Endodermal cell (in vitro differentiated cells): ENCODE measurements around the gene SOX1. TPM values are rescaled to one million over a fixed set of nuclear protein-coding genes. Genes with fewer than 3 reads are reported as not detected.

Experiments
- DNase-seq: peaks from one replicate; pipeline ENCODE4 v3.0.0-alpha.2; 2017
- H3K27ac ChIP-seq: 2 replicates; pipeline ENCODE4 v1.5.1; 2013; ENCODE audit warnings: mild to moderate bottlenecking, low read depth, low read length, moderate library complexity
- H3K27me3 ChIP-seq: 2 replicates; pipeline ENCODE4 v1.6.1; 2013; ENCODE audit warnings: mild to moderate bottlenecking, low read length, moderate library complexity; ENCODE audit not compliant: insufficient read depth, control insufficient read depth, poor library complexity, severe bottlenecking
- H3K36me3 ChIP-seq: 2 replicates; pipeline ENCODE4 v1.7.0; 2013; ENCODE audit warnings: mild to moderate bottlenecking, low read length, moderate library complexity; ENCODE audit not compliant: control insufficient read depth, insufficient read depth
- H3K4me1 ChIP-seq: one replicate; pipeline ENCODE4 v1.7.0; 2013; ENCODE audit warnings: low read length; ENCODE audit not compliant: control insufficient read depth, insufficient read depth
- H3K4me3 ChIP-seq: 2 replicates; pipeline ENCODE4 v1.5.1; 2013; ENCODE audit warnings: mild to moderate bottlenecking, low read length, moderate library complexity
- H3K9ac ChIP-seq: 2 replicates; pipeline ENCODE4 v1.6.1; 2013; ENCODE audit warnings: mild to moderate bottlenecking, low read length, moderate library complexity; ENCODE audit not compliant: poor library complexity, severe bottlenecking; ENCODE audit errors: extremely low read depth
- H3K9me3 ChIP-seq: 2 replicates; pipeline ENCODE4 v1.6.1; 2013; ENCODE audit warnings: mild to moderate bottlenecking, low read length, moderate library complexity; ENCODE audit not compliant: control insufficient read depth
- H3K27ac Mint-ChIP-seq: 2 replicates; pipeline ENCODE4 v1.8.0; 2020; ENCODE audit warnings: mixed read lengths
- H3K27me3 Mint-ChIP-seq: 2 replicates; pipeline ENCODE4 v1.8.0; 2021; ENCODE audit warnings: mild to moderate bottlenecking, mixed read lengths; ENCODE audit not compliant: insufficient read depth
- H3K36me3 Mint-ChIP-seq: 2 replicates; pipeline ENCODE4 v1.8.0; 2020; ENCODE audit warnings: low read depth, mixed read lengths
- H3K4me1 Mint-ChIP-seq: 2 replicates; pipeline ENCODE4 v1.8.0; 2020; ENCODE audit warnings: mixed read lengths
- H3K4me3 Mint-ChIP-seq: 2 replicates; pipeline ENCODE4 v1.8.0; 2020; ENCODE audit warnings: mild to moderate bottlenecking, moderate library complexity, mixed read lengths
- H3K9me3 Mint-ChIP-seq: 2 replicates; pipeline ENCODE4 v1.8.0; 2020; ENCODE audit warnings: mild to moderate bottlenecking, mixed read lengths
- CTCF ChIP-seq: fragments of 200-600 bp; sonication (generic); conservative IDR thresholded peaks from 2 replicates; pipeline ENCODE4 v1.5.0; 2021; ENCODE audit warnings: antibody characterized with exemption, mild to moderate bottlenecking
- WGBS, 2 experiments: methylation state at CpG; one replicate each; pipeline versions ENCODE4 v1.1.5 to v1.1.7; 2013; ENCODE audit warnings: missing lambda C conversion rate in 2 of 2, mixed read lengths in 1 of 2; ENCODE audit not compliant: insufficient coverage in 1 of 2, insufficient read length in 1 of 2; 5-methylcytosine and 5-hydroxymethylcytosine counted together
- total RNA-seq, 2 donors: library from RNA; stranded (reverse); fragmentation: NEBNext Ultra II Directional in 1 of 2; extraction: Animal tissue kit (Norgen Biotek cat#: 25700) in 1 of 2; gene quantifications; 2 replicates in 1 of 2; 3 replicates in 1 of 2; pipeline ENCODE4 v1.2.1, GENCODE V29; 2021

The SOX1 gene
- total RNA-seq, 2 donors from 2014 or later, result not detected

GRCh38 chr13:112061367-112062061, 5.4 kb upstream of the SOX1 start:
- Histone ChIP-seq H3K4me1 (no peaks in the 10 kb centered on the region), H3K4me3 (no peak overlapping the region), H3K36me3 (no peaks in the 10 kb centered on the region), H3K9ac (no peak overlapping the region), H3K27ac (no peak overlapping the region), H3K27me3 (peaks cover 100% of the 10 kb centered on the region), H3K9me3 (no peaks in the 10 kb centered on the region)
- 3 to 4% methylated on average over 35 to 52 of the region's 52 CpGs for WGBS, 2 experiments
- no peak for TF ChIP-seq CTCF
- peaks cover 8% of the 10 kb centered on the region for H3K4me1 Mint-ChIP-seq
- peaks cover 98% of the 10 kb centered on the region for H3K27me3 Mint-ChIP-seq
- no peak overlapping the region for H3K27ac Mint-ChIP-seq
- peak; percentile 62 for DNase-seq
- no peak overlapping the region for H3K4me3 Mint-ChIP-seq
- H3K9me3 Mint-ChIP-seq, result no peaks in the 10 kb centered on the region
- H3K36me3 Mint-ChIP-seq, result no peaks in the 10 kb centered on the region

GRCh38 chr13:112062072-112062567, 4.8 kb upstream of the SOX1 start:
- no peaks in the 10 kb centered on the region for H3K4me1 ChIP-seq
- 0 to 6% methylated on average over 1 to 25 of the region's 25 CpGs for WGBS, 2 experiments
- H3K4me3 Mint-ChIP-seq, result no peak overlapping the region

More at GRCh38 chr13:112062072-112062567, 4.8 kb upstream of the SOX1 start:
- no peaks in the 10 kb centered on the region for H3K36me3 ChIP-seq
- Mint-ChIP-seq H3K36me3 (no peaks in the 10 kb centered on the region), H3K4me1 (peaks cover 7% of the 10 kb centered on the region), H3K27me3 (peaks cover 96% of the 10 kb centered on the region), H3K27ac (no peak overlapping the region), H3K9me3 (no peaks in the 10 kb centered on the region)
- no peak overlapping the region for H3K9ac ChIP-seq
- no peak overlapping the region for H3K27ac ChIP-seq
- H3K9me3 ChIP-seq, result no peaks in the 10 kb centered on the region
- no peak for TF ChIP-seq CTCF
- peak; percentile 57 for DNase-seq
- peaks cover 98% of the 10 kb centered on the region for H3K27me3 ChIP-seq
- no peak overlapping the region for H3K4me3 ChIP-seq
